Measurements from ENCODE around the gene RAB40B.

DNA sequence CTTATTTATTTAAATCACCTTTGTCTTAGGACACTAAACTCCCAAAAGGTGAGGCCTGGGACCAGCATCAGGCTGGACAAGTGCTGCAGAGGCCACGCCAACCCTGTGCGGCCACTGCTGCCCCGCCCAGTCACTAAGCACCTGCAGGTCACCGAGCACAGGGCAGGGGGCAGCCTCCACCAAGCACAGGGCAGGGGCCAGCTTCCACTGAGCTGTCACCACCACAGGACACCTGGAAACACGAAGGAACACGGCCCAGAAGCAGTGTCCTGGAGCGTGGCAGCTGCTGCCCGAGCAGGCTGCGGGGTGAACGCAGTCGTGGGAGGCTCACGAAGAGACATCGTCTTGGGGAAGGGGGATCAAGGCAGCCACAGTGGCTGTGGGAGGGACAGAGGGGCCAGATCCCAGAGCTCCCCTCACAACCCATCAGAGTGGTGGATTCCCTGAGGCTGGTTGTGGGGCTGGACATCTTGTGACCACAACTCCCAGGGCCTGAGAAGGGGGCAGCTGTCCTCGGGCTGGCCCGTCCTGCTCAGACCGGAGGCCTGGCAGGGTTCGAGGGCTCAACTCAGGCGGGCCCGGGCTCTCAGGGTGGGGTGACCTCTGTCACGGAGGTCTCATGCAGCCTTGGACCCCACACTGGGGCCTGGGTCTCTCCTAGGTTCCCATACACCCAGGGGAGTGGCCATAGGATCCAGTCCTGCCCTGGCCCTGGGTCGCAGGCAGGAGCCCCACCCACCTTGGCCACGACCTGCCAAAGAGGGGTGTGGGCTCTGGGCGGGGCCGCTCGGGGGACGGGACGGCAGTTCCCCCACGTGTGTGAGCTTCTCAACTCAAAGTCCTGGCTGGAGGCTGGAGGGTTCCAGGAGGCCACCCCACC, 18.7 kb downstream of the RAB40B start:
- TF ChIP-seq, protein P1, sequence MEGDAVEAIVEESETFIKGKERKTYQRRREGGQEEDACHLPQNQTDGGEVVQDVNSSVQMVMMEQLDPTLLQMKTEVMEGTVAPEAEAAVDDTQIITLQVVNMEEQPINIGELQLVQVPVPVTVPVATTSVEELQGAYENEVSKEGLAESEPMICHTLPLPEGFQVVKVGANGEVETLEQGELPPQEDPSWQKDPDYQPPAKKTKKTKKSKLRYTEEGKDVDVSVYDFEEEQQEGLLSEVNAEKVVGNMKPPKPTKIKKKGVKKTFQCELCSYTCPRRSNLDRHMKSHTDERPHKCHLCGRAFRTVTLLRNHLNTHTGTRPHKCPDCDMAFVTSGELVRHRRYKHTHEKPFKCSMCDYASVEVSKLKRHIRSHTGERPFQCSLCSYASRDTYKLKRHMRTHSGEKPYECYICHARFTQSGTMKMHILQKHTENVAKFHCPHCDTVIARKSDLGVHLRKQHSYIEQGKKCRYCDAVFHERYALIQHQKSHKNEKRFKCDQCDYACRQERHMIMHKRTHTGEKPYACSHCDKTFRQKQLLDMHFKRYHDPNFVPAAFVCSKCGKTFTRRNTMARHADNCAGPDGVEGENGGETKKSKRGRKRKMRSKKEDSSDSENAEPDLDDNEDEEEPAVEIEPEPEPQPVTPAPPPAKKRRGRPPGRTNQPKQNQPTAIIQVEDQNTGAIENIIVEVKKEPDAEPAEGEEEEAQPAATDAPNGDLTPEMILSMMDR (IDR thresholded peaks at IDR 0.05), result no peak
- TF ChIP-seq POLR2A (IDR thresholded peaks at IDR 0.05), result no peak
- TF ChIP-seq POLR2AphosphoS5 (IDR thresholded peaks at IDR 0.05), result no peak

Data from breast epithelium (tissue), 3 donors.